CD4-positive, alpha-beta memory T cell (primary cell): ENCODE results near the gene FEZF1. TPM values are rescaled to one million over a fixed set of nuclear protein-coding genes. Genes with fewer than 3 reads are reported as not detected.
"Not testable (repeated sequence)": the region's sequence is repeated elsewhere in the genome, so short reads cannot be mapped to it uniquely, and the experiment has no call there.

Source experiments
- CTCF ChIA-PET: fragments of 350-600 bp; sonication (Branson Sonifier 250); formaldehyde crosslinking; loops from one replicate; lab custom pipeline; 2021; ENCODE audit warnings: inconsistent platforms; ENCODE audit not compliant: partially characterized antibody; lab: Charles Lee
- POLR2A ChIA-PET: fragments of 350-600 bp; sonication (Branson Sonifier 250); formaldehyde crosslinking; loops from one replicate; lab custom pipeline; 2021; ENCODE audit not compliant: partially characterized antibody; lab: Charles Lee
- DNase-seq, 5 donors: peaks; one replicate each; pipeline versions ENCODE4 v3.0.0 to v3.0.0-alpha.2; 2020 to 2022; ENCODE audit warnings: mixed read lengths in 1 of 5
- H3K27ac ChIP-seq: one replicate; pipeline ENCODE4 v1.7.0; 2013; ENCODE audit warnings: low read depth, low read length
- H3K27me3 ChIP-seq: 2 replicates; pipeline ENCODE4 v1.7.0; 2013; ENCODE audit warnings: mild to moderate bottlenecking, low read length, moderate library complexity; ENCODE audit not compliant: insufficient read depth
- H3K36me3 ChIP-seq: 2 replicates; pipeline ENCODE4 v1.7.0; 2013; ENCODE audit warnings: mild to moderate bottlenecking, low read length, moderate library complexity; ENCODE audit not compliant: insufficient read depth
- H3K4me1 ChIP-seq: 2 replicates; pipeline ENCODE4 v1.7.0; 2013; ENCODE audit warnings: mild to moderate bottlenecking, low read length, moderate library complexity; ENCODE audit not compliant: insufficient read depth
- H3K4me3 ChIP-seq, 2 donors: one replicate each; pipeline ENCODE4 v1.7.0; 2013; ENCODE audit warnings: low read length in 2 of 2, mild to moderate bottlenecking in 1 of 2
- H3K9me3 ChIP-seq, 2 donors: one replicate each; pipeline ENCODE4 v1.7.0; 2013; ENCODE audit warnings: low read length in 2 of 2, control low read depth in 1 of 2; ENCODE audit not compliant: control insufficient read depth in 1 of 2
- H3K27ac Mint-ChIP-seq, 7 donors: one replicate each; pipeline ENCODE4 v1.8.0; 2020 to 2021; ENCODE audit warnings: mixed read lengths in 7 of 7, mild to moderate bottlenecking in 6 of 7, inconsistent platforms in 3 of 7, moderate library complexity in 3 of 7
- H3K27me3 Mint-ChIP-seq, 2 donors: one replicate each; pipeline ENCODE4 v1.8.0; 2020 to 2021; ENCODE audit warnings: mixed read lengths in 2 of 2
- H3K36me3 Mint-ChIP-seq, 2 donors: one replicate each; pipeline ENCODE4 v1.8.0; 2020 to 2021; ENCODE audit warnings: mixed read lengths in 2 of 2, inconsistent platforms in 1 of 2, mild to moderate bottlenecking in 1 of 2
- H3K4me1 Mint-ChIP-seq, 4 donors: one replicate each; pipeline ENCODE4 v1.8.0; 2020 to 2021; ENCODE audit warnings: mixed read lengths in 4 of 4, mild to moderate bottlenecking in 1 of 4
- H3K4me3 Mint-ChIP-seq, 8 donors: one replicate each; pipeline ENCODE4 v1.8.0; 2020 to 2021; ENCODE audit warnings: mixed read lengths in 8 of 8, mild to moderate bottlenecking in 7 of 8, moderate library complexity in 6 of 8, inconsistent platforms in 3 of 8
- H3K9me3 Mint-ChIP-seq, 8 donors: one replicate each; pipeline ENCODE4 v1.8.0; 2020 to 2021; ENCODE audit warnings: mixed read lengths in 8 of 8, mild to moderate bottlenecking in 5 of 8, inconsistent platforms in 3 of 8, moderate library complexity in 1 of 8
- intact Hi-C: fragments of 100-400 bp; cut with micrococcal nuclease; formaldehyde crosslinking; loops from one replicate; pipeline ENCODE4 v1.15.1; 2023
- polyA plus RNA-seq, 2 donors: library from polyadenylated mRNA; unstranded; fragments of 300-500 nt; fragmentation: Illumina TruSeq; gene quantifications; one replicate each; pipeline ENCODE4 v1.2.3, GENCODE V29; 2021
- total RNA-seq, 2 experiments: library from RNA; stranded (reverse); gene quantifications; one replicate each; pipeline ENCODE4 v1.2.3, GENCODE V29; 2021

FEZF1 gene
- total and polyA plus RNA-seq, 4 experiments from 2014 or later = not detected

- Histone ChIP-seq H3K9me3 (peaks cover 0 to 4% of the 10 kb centered on the region in 2 donors), H3K4me3 (no peak overlapping the region), H3K27ac (no peak overlapping the region), H3K36me3 (no peaks in the 10 kb centered on the region), H3K4me1 (no peaks in the 10 kb centered on the region), H3K27me3 (no peaks in the 10 kb centered on the region)
- Mint-ChIP-seq H3K27ac (no peak overlapping the region), H3K4me1 (no peaks in the 10 kb centered on the region), H3K36me3 (no peaks in the 10 kb centered on the region), H3K9me3 (peaks cover 0 to 21% (median 2%) of the 10 kb centered on the region in 8 donors), H3K4me3 (no peak overlapping the region), H3K27me3 (peaks cover 0 to 1% of the 10 kb centered on the region in 2 donors)
- POLR2A ChIA-PET = no interaction called here
- intact Hi-C loops = no loop called here
- no peak for DNase-seq
- CTCF ChIA-PET = no interaction called here
These were observed 15.1 kb downstream of the FEZF1 start for GRCh38 chr7:122289426-122289825.

GRCh38 chr7:122284608-122285007, 19.9 kb downstream of the FEZF1 start:
- H3K4me1 Mint-ChIP-seq, H3K27me3 ChIP-seq, CTCF ChIA-PET, intact Hi-C loops, H3K4me1 ChIP-seq, H3K36me3 Mint-ChIP-seq, H3K4me3 Mint-ChIP-seq, H3K36me3 ChIP-seq, POLR2A ChIA-PET, H3K27ac ChIP-seq, H3K27me3 Mint-ChIP-seq, DNase-seq, H3K9me3 ChIP-seq, H3K27ac Mint-ChIP-seq, H3K4me3 ChIP-seq: not testable (repeated sequence)
- peaks cover 0 to 14% (median 2%) of the 10 kb centered on the region in 8 donors for H3K9me3 Mint-ChIP-seq

DNA sequence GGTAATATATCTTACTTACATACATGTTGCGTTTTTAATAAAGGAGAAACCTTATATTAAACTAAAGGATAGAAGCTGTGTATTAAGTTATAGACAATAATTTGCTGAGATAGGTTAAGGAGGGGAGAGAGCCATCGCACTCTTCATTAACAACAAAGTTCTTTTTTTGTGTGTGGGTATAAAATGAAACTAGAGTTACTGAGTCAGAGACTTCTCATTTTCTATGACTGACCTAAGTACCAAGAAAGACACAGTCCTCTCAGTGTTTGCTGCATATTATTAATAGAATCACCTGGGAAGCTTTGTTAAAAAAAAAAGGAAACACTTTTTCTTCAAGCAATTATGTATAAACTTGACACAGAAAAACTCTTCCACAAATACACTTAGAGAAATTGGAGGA, 31.4 kb downstream of the FEZF1 start:
- no peaks in the 10 kb centered on the region for H3K4me1 ChIP-seq
- no peak for DNase-seq
- H3K36me3 ChIP-seq = no peaks in the 10 kb centered on the region
- no peaks in the 10 kb centered on the region for H3K36me3 Mint-ChIP-seq
- no peak overlapping the region for H3K27ac Mint-ChIP-seq
- no peak overlapping the region for H3K27ac ChIP-seq
- intact Hi-C loops = no loop called here
- H3K27me3 Mint-ChIP-seq = no peaks in the 10 kb centered on the region
- POLR2A ChIA-PET = no interaction called here
- peaks cover 0 to 12% (median 0%) of the 10 kb centered on the region in 8 donors for H3K9me3 Mint-ChIP-seq
- no peaks in the 10 kb centered on the region for H3K9me3 ChIP-seq
- no peaks in the 10 kb centered on the region for H3K27me3 ChIP-seq
- CTCF ChIA-PET = no interaction called here
- H3K4me3 ChIP-seq = no peak overlapping the region
- no peak overlapping the region for H3K4me3 Mint-ChIP-seq
- no peaks in the 10 kb centered on the region for H3K4me1 Mint-ChIP-seq

GRCh38 chr7:122269241-122269640, 35.3 kb downstream of the FEZF1 start:
- Histone ChIP-seq H3K27ac (no peak overlapping the region), H3K4me3 (no peak overlapping the region), H3K36me3 (no peaks in the 10 kb centered on the region), H3K27me3 (no peaks in the 10 kb centered on the region), H3K4me1 (no peaks in the 10 kb centered on the region), H3K9me3 (no peaks in the 10 kb centered on the region)
- H3K27me3 Mint-ChIP-seq = no peaks in the 10 kb centered on the region
- H3K9me3 Mint-ChIP-seq = peaks cover 0 to 4% (median 0%) of the 10 kb centered on the region in 8 donors
- no peaks in the 10 kb centered on the region for H3K4me1 Mint-ChIP-seq
- intact Hi-C loops = no loop called here
- no peaks in the 10 kb centered on the region for H3K36me3 Mint-ChIP-seq
- no peak overlapping the region for H3K27ac Mint-ChIP-seq
- ChIA-PET CTCF (no interaction called here), POLR2A (no interaction called here)
- no peak overlapping the region for H3K4me3 Mint-ChIP-seq
- DNase-seq = no peak

DNA sequence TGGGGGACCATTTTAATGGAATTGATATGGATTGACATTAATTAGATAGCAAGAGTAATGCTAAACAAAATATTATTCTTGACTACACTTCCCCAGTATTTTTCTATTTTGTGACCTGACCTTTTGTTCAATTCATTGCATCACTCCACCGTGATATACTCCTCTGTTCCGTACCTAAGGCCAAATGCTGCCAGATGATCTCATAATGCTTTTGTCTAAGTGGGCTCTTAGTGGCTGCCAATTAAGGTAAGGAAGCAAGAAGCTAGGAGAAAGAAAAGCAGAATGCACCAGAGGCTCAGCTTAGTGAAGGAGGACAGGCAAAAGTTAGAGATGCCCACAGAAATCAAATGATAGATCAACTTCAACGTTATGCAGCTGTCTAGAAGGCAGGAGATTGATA, 36.4 kb downstream of the FEZF1 start:
- Mint-ChIP-seq H3K27ac (no peak overlapping the region), H3K36me3 (no peaks in the 10 kb centered on the region), H3K4me3 (no peak overlapping the region), H3K9me3 (peaks cover 0 to 6% (median 0%) of the 10 kb centered on the region in 8 donors), H3K4me1 (no peaks in the 10 kb centered on the region), H3K27me3 (no peaks in the 10 kb centered on the region)
- Histone ChIP-seq H3K9me3 (no peaks in the 10 kb centered on the region), H3K27me3 (no peaks in the 10 kb centered on the region), H3K4me1 (no peaks in the 10 kb centered on the region), H3K27ac (no peak overlapping the region), H3K36me3 (no peaks in the 10 kb centered on the region), H3K4me3 (no peak overlapping the region)
- intact Hi-C loops = no loop called here
- no peak for DNase-seq
- ChIA-PET POLR2A (no interaction called here), CTCF (no interaction called here)

- no peaks in the 10 kb centered on the region for H3K36me3 Mint-ChIP-seq
- peaks cover 0 to 6% (median under 1%) of the 10 kb centered on the region in 8 donors for H3K9me3 Mint-ChIP-seq
- Histone ChIP-seq H3K4me3 (no peak overlapping the region), H3K27me3 (no peaks in the 10 kb centered on the region), H3K4me1 (no peaks in the 10 kb centered on the region), H3K27ac (no peak overlapping the region), H3K9me3 (no peaks in the 10 kb centered on the region), H3K36me3 (no peaks in the 10 kb centered on the region)
- H3K4me1 Mint-ChIP-seq = no peaks in the 10 kb centered on the region
- H3K4me3 Mint-ChIP-seq = no peak overlapping the region
- POLR2A ChIA-PET = no interaction called here
- intact Hi-C loops = no loop called here
- no peak for DNase-seq
- CTCF ChIA-PET = no interaction called here
- peaks cover 0 to 1% of the 10 kb centered on the region in 2 donors for H3K27me3 Mint-ChIP-seq
- H3K27ac Mint-ChIP-seq = no peak overlapping the region
These were observed 42.3 kb downstream of the FEZF1 start for GRCh38 chr7:122262246-122262645.

- no peaks in the 10 kb centered on the region for H3K36me3 Mint-ChIP-seq
- intact Hi-C loops = no loop called here
- DNase-seq = no peak
- H3K36me3 ChIP-seq = no peaks in the 10 kb centered on the region
- POLR2A ChIA-PET = no interaction called here
- no peaks in the 10 kb centered on the region for H3K4me1 Mint-ChIP-seq
- H3K4me3 ChIP-seq = no peak overlapping the region
- no peaks in the 10 kb centered on the region for H3K9me3 ChIP-seq
- H3K4me1 ChIP-seq = no peaks in the 10 kb centered on the region
- peaks cover 0 to 6% (median under 1%) of the 10 kb centered on the region in 8 donors for H3K9me3 Mint-ChIP-seq
- no peak overlapping the region for H3K27ac ChIP-seq
- H3K27ac Mint-ChIP-seq = no peak overlapping the region
- CTCF ChIA-PET = no interaction called here
- peaks cover 0 to 1% of the 10 kb centered on the region in 2 donors for H3K27me3 Mint-ChIP-seq
- no peaks in the 10 kb centered on the region for H3K27me3 ChIP-seq
- H3K4me3 Mint-ChIP-seq = no peak overlapping the region
These were observed 43.1 kb downstream of the FEZF1 start for GRCh38 chr7:122261442-122261841.

GRCh38 chr7:122261016-122261415, 43.5 kb downstream of the FEZF1 start:
- no peak overlapping the region for H3K27ac ChIP-seq
- no peaks in the 10 kb centered on the region for H3K36me3 Mint-ChIP-seq
- no peaks in the 10 kb centered on the region for H3K27me3 ChIP-seq
- intact Hi-C loops = no loop called here
- no peaks in the 10 kb centered on the region for H3K36me3 ChIP-seq
- ChIA-PET POLR2A (no interaction called here), CTCF (no interaction called here)
- no peaks in the 10 kb centered on the region for H3K4me1 Mint-ChIP-seq
- no peak overlapping the region for H3K4me3 ChIP-seq
- DNase-seq = no peak
- H3K9me3 Mint-ChIP-seq = peaks cover 0 to 6% (median 0%) of the 10 kb centered on the region in 8 donors
- no peak overlapping the region for H3K27ac Mint-ChIP-seq
- H3K4me1 ChIP-seq = no peaks in the 10 kb centered on the region
- H3K9me3 ChIP-seq = no peaks in the 10 kb centered on the region
- no peak overlapping the region for H3K4me3 Mint-ChIP-seq
- H3K27me3 Mint-ChIP-seq = peaks cover 0 to 1% of the 10 kb centered on the region in 2 donors
